ENCODE results near the gene DYNLL1. TPM values are rescaled to one million over a fixed set of nuclear protein-coding genes. Genes with fewer than 3 reads are reported as not detected.
"Not testable (repeated sequence)": the region's sequence is repeated elsewhere in the genome, so short reads cannot be mapped to it uniquely, and the experiment has no call there.

The DYNLL1 gene
- total and polyA plus RNA-seq, 12 donors = 94.0 to 352 (median 128) TPM

DNA sequence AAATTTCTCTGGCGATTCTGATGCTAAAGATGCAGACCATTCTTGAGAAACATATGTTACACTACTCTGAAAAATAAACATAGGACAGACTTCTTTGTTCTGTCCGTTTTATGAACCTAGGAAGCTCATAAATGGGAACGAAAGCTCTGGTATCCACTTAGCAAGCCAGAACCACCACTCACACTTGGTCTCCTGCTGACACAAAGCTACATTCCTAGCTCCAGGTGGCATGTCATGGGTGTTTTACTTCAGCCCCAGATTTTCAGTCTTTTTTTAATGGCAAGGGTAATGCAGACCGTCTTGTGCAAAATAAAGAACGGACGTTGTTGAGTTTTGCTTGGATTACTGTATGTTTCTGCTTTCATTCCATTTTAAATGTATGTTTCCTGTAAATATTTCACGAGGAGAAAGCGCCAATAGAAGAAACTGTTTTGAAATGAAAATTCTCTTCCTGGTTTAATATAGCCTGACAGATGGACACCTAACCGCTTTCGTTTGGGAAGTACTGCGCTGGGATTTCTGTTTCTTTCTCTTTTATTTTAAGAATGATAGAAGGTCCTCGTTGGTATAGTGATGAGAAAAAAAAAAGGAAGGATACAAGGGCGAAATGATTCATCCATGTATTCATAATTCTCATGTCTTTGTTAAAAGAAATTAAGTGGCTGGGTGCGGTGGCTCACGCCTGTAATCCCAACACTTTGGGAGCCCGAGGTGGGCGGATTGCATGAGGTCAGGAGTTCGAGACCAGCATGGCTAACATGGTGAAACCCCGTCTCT lies 33.9 kb downstream of the DYNLL1 start:
- Histone ChIP-seq H3K4me1 (peaks cover 0 to 21% (median 16%) of the 10 kb centered on the region in 9 donors), H3K9me3 (no peaks in the 10 kb centered on the region), H3K36me3 (peaks cover 0 to 10% (median 0%) of the 10 kb centered on the region in 9 donors), H3K4me3 (peak overlapping the region; percentile 60 to 80 (median 72)), H3K27ac (peak overlapping the region; percentile 64 to 96 (median 93)), H3K27me3 (no peaks in the 10 kb centered on the region)
- TF ChIP-seq, protein P1, sequence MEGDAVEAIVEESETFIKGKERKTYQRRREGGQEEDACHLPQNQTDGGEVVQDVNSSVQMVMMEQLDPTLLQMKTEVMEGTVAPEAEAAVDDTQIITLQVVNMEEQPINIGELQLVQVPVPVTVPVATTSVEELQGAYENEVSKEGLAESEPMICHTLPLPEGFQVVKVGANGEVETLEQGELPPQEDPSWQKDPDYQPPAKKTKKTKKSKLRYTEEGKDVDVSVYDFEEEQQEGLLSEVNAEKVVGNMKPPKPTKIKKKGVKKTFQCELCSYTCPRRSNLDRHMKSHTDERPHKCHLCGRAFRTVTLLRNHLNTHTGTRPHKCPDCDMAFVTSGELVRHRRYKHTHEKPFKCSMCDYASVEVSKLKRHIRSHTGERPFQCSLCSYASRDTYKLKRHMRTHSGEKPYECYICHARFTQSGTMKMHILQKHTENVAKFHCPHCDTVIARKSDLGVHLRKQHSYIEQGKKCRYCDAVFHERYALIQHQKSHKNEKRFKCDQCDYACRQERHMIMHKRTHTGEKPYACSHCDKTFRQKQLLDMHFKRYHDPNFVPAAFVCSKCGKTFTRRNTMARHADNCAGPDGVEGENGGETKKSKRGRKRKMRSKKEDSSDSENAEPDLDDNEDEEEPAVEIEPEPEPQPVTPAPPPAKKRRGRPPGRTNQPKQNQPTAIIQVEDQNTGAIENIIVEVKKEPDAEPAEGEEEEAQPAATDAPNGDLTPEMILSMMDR (IDR thresholded peaks at IDR 0.05) = no peak
- ATAC-seq (peak in 4 of 8 donors; percentile 23 to 31 (median 30)), DNase-seq (no peak)
- 50 to 56% methylated on average over 19 of the region's 19 CpGs for WGBS, 2 donors
- intact Hi-C loops (cut with DNase I) = loop anchor here in 1 of 10 donors (2.0 kb wide), 1 partner anchor 33 kb away; the partner anchor contains the start of gene DYNLL1

DNA sequence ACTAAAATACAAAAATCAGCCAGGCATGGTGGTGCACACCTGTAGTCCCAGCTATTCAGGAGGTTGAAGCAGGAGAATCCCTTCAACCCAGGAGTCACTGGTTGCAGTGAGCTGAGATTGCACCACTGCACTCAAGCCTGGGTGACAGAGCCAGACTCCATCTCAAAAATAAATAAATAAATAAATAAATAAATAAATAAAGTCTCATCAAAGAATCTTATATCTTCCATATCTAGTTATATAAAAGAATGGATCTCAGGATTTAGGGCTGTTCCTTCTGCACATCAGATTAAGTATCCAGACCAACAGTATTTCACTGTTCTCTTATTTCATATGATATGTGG lies 34.5 kb downstream of the DYNLL1 start:
- intact Hi-C loops (cut with DNase I); H3K9me3 ChIP-seq; ATAC-seq; H3K36me3 ChIP-seq; H3K27me3 ChIP-seq; DNase-seq: not testable (repeated sequence)
- H3K4me1 ChIP-seq = peaks cover 0 to 25% (median 16%) of the 10 kb centered on the region in 9 donors
- peak overlapping the region in 6 of 10 donors; percentile 62 to 76 (median 72) for H3K4me3 ChIP-seq
- H3K27ac ChIP-seq = peak overlapping the region in 4 of 10 donors; percentile 87 to 96 (median 92)

DNA sequence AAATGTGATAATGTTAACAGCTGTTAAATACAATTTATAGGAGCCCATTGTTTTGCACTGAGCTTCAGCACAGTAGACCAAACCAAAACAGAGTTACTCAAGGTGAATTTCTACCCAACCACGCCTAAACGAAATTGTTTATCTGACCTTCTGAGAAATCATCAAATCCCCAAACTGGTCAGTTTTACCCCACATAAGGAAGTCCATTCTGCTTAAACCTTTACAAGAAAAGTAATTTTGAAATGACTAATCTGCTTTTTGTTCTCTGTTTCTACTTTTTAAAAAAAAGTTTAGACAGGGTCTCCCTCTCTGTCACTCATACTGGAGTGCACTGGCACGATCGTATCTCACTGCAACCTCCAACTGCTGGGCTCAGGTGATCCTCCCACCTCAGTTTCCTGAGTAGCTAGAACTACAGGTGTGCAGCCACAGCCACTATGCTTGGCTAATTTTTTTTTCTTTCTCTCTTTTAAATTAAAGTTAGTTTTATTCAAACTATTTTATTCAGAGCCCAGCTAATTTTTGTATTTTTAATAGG lies 36.9 kb downstream of the DYNLL1 start:
- WGBS, 2 donors = 71 to 76% methylated on average over 4 of the region's 4 CpGs
- intact Hi-C loops (cut with DNase I) = no loop called here
- TF ChIP-seq, protein P1 (IDR thresholded peaks at IDR 0.05) = no peak
- no peak for ATAC-seq
- Histone ChIP-seq H3K4me1 (peaks cover 8 to 49% (median 38%) of the 10 kb centered on the region in 9 donors), H3K4me3 (no peak overlapping the region), H3K36me3 (peaks cover 0 to 17% (median 0%) of the 10 kb centered on the region in 9 donors), H3K27ac (no peak overlapping the region), H3K9me3 (no peaks in the 10 kb centered on the region), H3K27me3 (no peaks in the 10 kb centered on the region)
- no peak for DNase-seq

DNA sequence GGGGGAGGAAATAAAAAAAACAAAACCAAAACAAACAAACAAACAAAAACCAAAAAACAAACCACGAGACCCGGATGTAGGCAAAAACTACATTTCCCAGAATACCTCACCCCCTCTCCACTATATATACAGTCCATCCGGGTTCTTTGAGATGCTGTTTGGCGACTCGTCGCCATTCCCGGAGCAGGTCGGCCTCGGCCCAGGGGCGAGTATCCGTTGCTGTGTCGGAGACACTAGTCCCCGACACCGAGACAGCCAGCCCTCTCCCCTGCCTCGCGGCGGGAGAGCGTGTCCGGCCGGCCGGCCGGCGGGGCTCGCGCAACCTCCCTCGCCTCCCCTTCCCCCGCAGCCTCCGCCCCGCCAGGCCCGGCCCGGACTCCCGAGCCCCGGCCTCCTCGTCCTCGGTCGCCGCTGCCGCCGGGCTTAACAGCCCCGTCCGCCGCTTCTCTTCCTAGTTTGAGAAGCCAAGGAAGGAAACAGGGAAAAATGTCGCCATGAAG lies 38.3 kb downstream of the DYNLL1 start, which contains the start of gene RNF10:
Gene RNF10 (plus strand): TSS at position 154 of the 500 bp plus-strand sequence. CDS start 456 bp downstream, outside the sequence.
- TF ChIP-seq, protein P1 (IDR thresholded peaks at IDR 0.05) = no peak
- peaks cover 0 to 20% (median 0%) of the 10 kb centered on the region in 9 donors for H3K36me3 ChIP-seq
- intact Hi-C loops (cut with DNase I) = no loop called here
- WGBS, 2 donors = 0 to 1% methylated on average over 37 to 43 of the region's 43 CpGs
- peaks cover 11 to 56% (median 46%) of the 10 kb centered on the region in 9 donors for H3K4me1 ChIP-seq
- ATAC-seq (peak; percentile 64 to 85 (median 79)), DNase-seq (peak; percentile 77 to 86)
- peak within 1 kb of the TSS; percentile 50 to 98 (median 92) for H3K4me3 ChIP-seq
- no peaks in the 10 kb centered on the region for H3K27me3 ChIP-seq
- no peaks in the 10 kb centered on the region for H3K9me3 ChIP-seq
- peak within 1 kb of the TSS; percentile 71 to 99 (median 95) for H3K27ac ChIP-seq
